GM21367 (cell line): ENCODE data around the gene CACYBP.
"Not testable (repeated sequence)": the region's sequence is repeated elsewhere in the genome, so short reads cannot be mapped to it uniquely, and the experiment has no call there.

Experiments
- ATAC-seq: cut with Tn5 transposase; IDR thresholded peaks from one replicate; pipeline ENCODE4 v1.9.1; 2021; ENCODE audit not compliant: unreplicated experiment

CACYBP gene

DNA sequence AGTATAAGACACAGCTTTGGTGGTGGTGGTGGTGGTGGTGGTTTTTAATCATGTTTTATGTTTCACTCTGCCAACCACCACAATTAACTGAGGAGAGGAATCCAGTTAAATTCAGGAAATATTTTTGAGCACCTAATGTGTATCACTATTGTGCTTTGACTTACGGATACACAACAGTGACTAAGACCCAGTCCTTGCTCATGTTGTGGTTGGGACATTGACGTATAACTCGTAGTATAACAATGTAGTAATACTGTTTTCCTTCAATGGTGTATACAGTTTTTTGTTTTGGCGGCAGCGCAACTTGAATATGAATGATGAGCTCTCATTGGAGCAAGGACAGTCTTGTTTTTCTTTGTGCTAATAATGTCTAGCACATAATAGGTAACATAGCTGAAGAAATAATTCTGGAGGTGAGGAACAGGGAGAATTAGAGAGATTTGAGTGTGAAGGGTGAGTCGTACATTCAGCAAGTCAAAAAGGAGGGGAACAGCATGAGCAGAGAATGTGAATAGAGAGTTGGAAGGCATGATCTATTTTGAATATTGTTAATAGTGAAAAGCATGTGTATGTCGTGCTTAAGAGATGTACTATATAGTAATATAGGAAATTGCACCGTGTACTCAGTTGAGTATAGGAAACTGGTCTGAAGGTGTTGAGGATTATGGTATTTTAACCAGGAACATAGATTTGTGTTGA lies 5.5 kb downstream of the CACYBP start:
- no peak for ATAC-seq

DNA sequence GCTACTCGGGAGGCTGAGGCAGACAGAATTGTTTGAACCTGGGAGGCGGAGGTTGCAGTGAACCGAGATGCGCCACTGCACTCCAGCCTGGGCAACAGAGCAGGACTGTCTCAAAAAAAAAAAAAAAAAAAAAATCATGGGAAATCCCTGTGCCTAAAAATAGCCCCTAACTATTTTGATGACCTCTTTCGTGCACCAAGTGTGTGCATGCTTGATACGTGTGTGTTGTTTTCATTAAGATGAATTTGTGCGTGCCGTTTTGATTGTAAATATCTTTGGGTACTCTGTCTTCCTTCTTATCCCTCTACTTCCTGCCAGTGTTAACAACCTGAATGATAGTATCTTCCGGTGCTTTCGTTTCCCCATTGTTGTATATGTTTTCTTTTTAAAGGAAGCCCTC lies 9.8 kb downstream of the CACYBP start:
- ATAC-seq: no peak

DNA sequence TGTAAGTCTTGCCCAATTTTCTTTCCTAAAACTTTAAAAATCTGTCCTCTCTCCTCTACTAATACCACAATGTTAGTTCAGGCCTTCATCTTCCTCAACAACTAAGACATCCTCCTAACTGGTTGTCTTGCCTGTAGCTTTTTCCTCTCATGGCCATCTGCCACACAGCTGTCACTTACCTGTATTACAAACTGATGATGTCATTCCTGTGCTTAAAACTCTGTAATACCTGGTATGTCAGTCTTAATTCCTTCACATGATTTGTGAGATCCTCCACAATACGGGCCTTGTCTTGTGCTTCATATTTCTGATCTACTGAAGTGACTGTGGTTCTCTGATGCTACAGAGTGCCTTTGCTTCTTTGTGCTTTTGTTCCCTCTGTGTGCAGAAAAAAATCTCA lies 13.7 kb downstream of the CACYBP start:
- no peak for ATAC-seq

DNA sequence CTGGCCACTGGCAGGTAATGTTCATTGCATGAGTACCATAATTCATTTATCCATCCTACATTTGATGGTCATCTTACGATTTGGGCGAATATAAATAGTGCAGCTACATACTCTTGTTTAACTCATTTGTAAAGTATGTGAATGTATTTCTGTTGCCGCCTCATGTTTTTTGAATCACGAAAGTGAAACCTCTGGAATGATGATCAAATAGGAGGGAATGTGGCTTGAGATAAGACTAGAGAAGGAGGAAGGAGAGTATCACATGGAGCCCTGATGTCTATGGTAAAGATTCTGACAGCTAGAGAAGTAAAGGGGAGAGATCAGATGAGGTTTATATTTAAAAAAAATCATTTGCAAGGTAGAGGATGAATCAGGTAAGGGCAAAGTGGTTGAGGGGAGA lies 15.5 kb downstream of the CACYBP start:
- no peak for ATAC-seq

DNA sequence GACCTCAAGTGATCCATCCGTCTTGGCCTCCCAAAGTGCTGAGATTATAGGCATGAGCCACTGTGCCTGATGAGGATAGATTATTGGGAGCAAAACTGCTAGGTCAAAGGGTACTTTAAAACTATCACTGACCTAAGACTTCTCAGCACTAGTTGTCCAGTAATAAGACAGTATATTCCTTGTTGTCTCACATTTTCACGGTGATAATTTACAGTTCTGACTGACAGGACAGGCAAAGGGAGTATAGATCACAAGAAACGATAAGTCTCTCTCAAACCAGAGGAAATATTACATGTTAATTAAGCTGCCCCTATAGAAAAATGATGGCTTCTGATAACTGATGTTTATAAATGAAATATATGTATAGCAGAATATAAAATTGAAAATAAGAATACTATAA lies 19.8 kb downstream of the CACYBP start:
- no peak for ATAC-seq

DNA sequence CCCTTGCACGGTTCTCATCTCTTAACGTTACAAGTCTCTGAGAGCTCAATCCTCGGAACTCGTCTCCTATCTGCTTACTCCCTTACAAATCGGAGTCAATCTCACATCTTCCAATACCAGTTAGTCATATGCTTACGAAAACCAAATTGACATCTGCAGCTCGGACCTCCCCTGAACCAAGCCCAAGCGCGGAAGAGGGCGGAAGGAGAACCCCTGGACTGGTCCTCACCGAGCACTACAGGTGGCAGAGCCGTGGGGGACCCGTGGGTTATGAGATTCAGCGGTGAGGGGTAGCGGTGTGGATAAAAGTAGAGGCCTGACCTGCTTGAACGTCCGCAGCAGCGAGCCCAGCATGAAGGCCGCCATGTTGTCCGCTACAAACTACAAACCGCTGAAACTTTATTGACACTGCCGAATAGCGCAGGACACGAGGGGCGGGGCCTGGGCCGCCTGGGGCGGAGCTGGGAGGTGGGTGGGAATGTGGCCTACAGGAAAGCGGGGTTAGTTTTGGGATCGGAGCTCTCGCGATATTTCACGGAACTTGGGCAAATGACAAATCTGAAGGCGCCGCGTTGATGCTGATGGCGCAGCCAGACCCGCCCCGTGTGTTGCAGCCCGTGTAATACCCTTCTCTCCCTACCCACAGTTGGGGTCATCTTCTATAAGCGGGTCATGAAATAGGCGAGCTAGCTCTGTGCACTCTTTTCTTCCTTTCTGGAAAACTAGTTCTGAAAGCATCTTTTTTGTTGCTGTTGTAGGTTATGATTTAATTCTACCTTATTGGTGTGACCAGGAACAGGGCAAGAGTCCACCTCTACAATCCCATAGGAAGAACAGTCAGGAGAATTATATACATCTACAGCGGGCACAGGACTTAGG lies 23.5 kb downstream of the CACYBP start, which contains the start of gene MRPS14:
Gene MRPS14 (minus strand): TSS at position 383 of the 879 bp plus-strand sequence. CDS start 17 bp downstream, at position 366.
- ATAC-seq: peak; percentile 87

DNA sequence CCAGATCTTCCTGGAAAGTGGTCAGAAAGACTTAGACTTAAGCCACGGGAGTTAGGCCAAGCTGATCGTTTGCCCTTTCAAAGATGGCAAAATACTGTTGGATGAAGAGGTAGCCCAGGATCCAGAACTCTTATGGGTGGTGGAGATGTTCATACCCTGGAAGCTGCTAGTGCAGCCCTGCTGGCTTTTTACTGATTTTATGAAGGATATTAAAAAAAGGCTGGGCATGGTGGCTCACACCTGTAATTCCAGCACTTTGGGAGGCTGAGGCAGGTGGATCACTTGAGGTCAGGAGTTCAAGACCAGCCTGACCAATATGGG lies 24.1 kb downstream of the CACYBP start:
- not testable (repeated sequence) for ATAC-seq

DNA sequence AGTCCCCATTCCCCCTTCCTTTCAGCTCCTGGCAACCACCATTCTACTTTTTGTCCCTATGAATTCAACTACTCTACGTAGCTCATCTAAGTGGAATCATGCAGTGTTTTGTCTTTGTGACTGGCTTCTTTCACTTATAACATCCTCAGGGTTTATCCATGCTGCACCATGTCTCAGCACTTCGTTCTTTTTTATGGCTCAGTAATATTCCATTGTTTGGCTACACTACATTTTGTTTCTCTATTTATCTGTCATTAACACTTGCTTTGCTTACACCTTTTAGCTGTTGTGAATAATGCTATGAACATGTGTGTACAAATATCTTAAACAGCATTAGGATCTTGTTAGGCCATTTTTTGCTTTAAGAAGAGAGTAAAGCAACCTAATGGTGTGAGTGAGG lies 25.0 kb downstream of the CACYBP start:
- no peak for ATAC-seq

DNA sequence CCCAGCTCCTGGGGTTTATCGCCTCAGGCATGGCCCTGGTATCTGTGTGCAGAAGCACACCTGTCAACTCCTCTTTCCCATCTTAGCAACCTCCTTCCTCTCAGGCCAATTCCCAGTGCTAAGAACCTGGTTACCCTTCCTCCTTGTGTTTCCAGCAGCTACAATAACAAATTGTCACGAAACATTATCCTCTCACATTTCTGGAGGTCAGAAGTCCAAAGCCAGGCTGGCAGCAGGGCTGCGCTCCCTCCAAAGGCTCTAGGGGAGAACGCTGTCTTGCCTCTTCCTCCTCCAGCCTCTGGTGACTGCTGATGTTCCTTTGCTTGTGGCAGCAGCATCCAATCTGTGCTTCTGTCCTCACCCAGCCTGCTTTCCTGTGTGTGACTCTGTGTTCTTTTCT lies 34.2 kb downstream of the CACYBP start:
- ATAC-seq: no peak

DNA sequence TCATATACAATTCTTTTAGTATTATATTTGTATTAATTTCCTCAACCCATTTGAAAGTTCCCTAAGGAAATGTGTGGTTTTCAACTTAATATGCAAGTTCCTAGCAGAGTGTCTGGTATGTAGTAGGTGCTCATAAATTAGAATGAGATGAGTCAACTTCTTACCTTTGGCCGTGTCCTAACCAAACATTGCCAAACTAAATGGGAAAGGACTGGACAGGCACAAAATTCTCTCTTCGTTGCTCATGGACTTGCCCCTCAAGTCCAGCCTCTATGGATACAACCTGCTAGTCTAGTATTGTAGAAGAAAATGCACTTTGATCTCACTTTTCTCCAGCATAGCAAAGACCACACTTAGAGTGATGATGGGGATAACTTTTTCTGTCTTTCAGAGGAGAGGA lies 35.0 kb downstream of the CACYBP start:
- no peak for ATAC-seq

DNA sequence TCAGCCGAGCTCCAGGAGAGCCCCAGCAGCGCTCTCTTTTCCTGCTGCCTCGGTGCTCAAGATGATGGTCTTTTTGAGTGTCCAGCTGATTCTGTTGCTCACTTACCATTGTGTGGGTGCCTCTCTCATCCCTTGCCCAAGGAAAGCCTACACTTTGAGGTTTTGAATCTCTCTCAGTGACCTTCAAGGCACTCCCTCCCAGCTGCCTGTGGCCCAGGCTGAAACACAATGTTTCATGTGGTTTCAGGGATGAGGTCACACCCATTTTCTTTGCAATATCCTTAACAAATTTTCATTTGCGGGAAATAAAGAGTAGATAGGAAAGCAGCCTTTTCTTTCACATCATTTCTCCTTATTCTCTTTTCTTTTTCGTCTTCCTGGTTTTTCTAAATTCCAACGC lies 36.1 kb downstream of the CACYBP start:
- no peak for ATAC-seq

DNA sequence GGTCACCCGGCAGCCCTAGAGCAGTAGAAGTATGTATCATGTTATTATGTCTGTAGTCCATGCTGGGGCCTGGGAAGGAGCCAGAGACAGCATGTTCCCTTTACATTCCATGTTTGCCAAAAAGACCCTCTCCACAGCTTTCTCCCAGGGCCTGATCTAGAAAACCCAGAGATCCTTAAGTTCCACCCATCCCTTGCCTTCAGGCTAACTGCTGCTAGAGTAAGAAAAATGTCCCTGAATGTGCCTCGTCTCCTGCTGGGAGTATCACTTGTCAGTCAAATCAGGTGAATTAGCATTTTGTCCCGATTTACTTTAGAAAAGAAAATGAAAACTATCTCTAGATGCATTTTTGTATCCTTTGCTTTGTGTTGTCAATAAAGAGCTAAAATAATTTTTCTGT lies 36.7 kb downstream of the CACYBP start:
- ATAC-seq: no peak

DNA sequence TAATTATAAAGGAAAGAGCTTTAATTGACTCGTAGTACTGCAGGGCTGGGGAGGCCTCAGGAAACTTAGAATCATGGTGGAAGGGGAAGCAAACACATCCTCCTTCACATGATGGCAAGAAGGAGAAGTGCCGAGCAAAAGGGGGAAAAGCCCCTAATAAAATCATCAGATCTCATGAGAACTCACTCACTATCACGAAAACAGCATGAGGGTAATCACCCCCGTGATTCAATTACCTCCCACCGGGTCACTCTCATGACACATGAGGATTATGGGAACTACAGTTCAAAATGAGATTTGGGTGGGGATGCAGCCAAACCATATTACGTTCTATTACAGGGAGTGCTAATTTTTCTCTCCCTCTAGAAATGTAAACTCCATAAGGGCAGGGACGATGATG lies 37.7 kb downstream of the CACYBP start:
- no peak for ATAC-seq

DNA sequence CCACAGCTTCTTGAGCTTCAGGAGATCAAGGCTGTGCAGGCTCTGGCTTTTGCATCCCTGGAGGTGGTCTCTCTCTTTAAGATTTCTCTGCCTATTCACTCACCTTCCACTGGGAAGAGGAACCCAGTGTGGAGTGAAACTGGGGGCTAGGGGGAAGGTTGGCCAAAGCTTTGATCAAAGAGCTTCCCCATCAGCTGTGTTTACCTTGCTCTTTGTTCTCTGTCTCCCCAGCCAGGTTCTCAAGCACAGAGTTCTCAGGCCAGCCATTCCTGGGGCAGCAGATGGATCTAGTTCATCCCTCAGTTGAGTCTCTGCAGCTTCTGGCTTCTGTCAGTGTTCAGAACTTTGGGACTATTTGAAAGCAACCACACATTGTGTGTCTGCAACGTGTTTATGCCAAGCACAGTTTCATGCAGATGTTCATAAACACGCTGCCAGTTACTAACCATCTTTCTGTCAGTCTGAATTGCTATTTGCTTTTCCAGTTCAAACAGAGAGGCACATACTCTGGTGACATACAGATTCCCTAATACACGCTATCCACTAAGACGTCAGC lies 40.7 kb downstream of the CACYBP start:
- no peak for ATAC-seq

DNA sequence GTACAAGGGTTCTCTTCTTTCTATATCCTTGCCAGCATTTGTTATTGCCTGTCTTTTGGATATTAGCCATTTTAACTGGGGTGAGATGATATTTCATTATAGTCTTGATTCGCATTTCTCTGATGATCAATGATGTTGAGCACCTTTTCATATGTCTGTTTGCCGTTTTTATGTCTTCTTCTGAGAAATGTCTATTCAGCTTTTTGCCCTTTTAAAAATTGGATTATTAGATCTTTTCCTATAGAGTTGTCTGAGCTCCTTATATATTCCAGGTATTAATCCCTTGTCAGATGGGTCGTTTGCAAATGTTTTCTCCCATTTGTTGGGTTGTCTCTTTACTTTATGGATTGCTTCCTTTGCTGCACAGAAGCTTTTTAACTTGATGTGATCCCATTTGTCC lies 42.9 kb downstream of the CACYBP start:
- no peak for ATAC-seq

DNA sequence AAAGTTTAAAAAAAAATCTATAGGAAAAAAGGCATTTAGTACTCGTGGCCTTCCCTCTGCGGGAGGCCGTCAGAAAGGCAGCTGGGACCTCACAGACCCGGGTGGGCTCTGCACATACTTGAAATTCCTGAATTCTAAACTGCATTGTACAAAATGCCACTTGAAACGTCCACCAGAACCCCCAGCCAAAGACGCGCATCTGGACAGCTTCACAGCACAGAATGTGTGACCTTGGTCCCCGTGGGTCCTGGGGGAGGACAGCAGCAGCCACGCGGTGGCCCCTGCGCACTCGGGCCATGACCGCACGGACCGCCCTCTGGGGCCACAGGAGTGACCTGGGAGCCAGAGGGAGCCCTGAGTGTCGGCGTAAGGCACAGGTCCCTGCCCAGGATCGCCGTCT lies 44.1 kb downstream of the CACYBP start:
- no peak for ATAC-seq

DNA sequence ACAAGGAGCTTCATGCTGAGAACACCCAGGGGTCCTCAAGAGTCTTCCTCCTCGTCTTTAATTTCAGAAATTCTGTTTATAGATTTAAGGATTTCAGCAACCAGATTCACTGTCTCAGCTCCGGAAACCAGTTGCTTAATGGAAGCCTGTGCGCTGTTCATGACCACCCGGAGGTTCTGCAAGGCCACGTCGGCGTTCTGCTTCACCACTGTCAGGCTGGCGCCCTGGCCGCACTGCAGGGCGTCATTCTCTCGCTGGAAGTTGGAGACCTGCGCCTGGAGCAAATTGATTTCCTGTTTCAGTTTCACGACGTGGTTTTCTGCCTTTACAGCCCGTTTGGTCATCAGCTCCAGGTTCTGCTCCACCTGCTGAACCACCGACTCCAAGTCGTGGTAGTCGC lies 44.8 kb downstream of the CACYBP start:
- not testable (repeated sequence) for ATAC-seq

DNA sequence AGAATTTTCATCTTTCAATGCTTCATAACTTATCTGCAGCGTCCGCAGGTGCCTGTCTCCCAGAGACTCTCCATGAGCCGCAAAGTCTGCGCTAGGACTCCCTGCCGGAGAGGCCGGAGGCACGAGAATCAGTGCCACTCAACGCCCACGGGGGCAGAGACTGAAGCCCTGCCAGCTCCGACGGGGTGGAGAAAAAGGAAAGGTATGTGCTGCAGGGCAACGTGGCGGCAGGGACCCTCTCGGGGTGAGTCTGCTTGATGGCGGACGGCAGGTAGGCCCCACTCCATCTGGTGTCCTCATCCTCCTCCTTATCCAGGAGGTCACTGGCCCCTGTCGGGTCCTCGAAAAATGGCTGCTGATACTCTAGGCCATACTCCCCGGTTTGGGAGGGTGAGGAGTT lies 45.4 kb downstream of the CACYBP start:
- ATAC-seq: no peak

DNA sequence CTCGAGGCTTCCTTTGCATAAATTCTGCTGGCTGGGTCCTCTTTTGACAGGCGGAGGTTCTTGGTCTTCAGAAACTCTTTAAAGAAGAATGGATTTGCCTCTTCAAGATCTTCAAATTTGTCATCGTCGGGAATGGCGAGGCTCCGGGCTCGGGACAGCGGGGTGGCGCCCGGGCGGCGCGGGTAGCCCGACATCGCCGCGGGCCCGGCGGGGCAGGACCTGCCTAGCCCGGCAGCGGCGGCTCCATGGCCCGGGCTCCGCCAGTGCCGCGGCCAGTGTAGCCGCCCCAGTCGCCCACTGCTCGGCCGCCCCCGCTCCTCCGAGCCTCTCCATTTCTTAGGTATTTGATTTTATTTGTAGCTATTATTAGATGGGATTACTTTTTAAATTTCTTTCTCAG lies 45.8 kb downstream of the CACYBP start:
- ATAC-seq: no peak

DNA sequence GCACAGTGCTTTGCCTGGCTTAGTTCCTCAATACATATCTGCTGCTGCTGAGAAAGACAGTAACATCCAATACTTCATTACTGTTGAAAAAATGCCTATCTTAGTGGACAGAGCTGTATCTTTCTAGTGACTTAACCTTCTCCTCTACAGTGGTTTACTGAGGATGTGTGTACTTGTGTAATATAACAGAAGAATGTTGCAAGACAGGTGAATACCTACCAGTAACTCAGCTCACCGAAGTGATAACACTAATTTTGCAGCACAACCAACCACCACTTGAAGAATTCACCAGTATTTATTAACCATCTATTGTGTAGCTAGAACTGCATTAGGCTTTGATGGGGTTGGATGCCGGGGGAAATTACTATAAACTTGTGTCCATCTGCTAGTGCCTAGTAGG lies 51.2 kb downstream of the CACYBP start:
- ATAC-seq: no peak

DNA sequence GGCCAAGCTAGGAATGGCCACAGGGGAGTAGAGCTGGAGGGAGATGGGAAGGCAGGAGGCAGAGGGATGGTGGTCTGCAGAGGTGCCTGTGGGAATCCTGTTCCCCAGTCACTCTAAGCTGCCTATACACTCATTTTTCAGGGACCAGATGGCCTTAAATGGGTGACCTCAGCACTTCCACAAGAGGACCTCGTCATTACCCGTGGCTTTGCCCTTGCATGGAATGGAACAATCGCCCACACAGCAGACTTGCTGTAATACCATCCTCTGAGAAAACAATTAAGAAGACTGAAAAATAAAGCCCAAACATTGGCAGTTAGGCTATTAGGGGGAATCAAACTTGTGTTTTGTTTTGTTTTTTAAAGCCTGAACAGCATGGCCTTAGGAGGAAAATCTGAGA lies 55.0 kb downstream of the CACYBP start:
- ATAC-seq: no peak
